ENCODE measurements around the gene HS3ST6.
"Not testable (repeated sequence)": the region's sequence is repeated elsewhere in the genome, so short reads cannot be mapped to it uniquely, and the experiment has no call there.

Gene HS3ST6

GRCh38 chr16:1877089-1877488 lies 41.1 kb downstream of the HS3ST6 start:
- no peak for TF ChIP-seq CTCF (IDR thresholded peaks at IDR 0.05; ENCODE audit: low read depth, low read length)
- Histone ChIP-seq H3K27me3 (0 out of 2 replicates have a peak, but pooled peaks cover 3% of the 10 kb centered on the region), H3K4me3 (ENCODE audit: low read depth, low read length) (no peak overlapping the region), H3K36me3 (no peaks in the 10 kb centered on the region), H3K4me1 (no peaks in the 10 kb centered on the region), H3K9me3 (no peaks in the 10 kb centered on the region)
- no peak for DNase-seq

- Histone ChIP-seq H3K9me3 (no peaks in the 10 kb centered on the region), H3K36me3 (no peaks in the 10 kb centered on the region), H3K4me3 (ENCODE audit: low read depth, low read length) (no peak overlapping the region), H3K4me1 (no peaks in the 10 kb centered on the region), H3K27me3 (0 out of 2 replicates have a peak, but pooled peaks cover 3% of the 10 kb centered on the region)
- TF ChIP-seq CTCF (IDR thresholded peaks at IDR 0.05; ENCODE audit: low read depth, low read length): no peak
- no peak for DNase-seq
These were observed 41.7 kb downstream of the HS3ST6 start for GRCh38 chr16:1876468-1876867.

- H3K36me3 ChIP-seq; H3K9me3 ChIP-seq; H3K27me3 ChIP-seq; H3K4me3 ChIP-seq (ENCODE audit: low read depth, low read length); H3K4me1 ChIP-seq; DNase-seq: not testable (repeated sequence)
These were observed 42.1 kb downstream of the HS3ST6 start for GRCh38 chr16:1876066-1876465.

- TF ChIP-seq CTCF (IDR thresholded peaks at IDR 0.05; ENCODE audit: low read depth, low read length): no peak
- Histone ChIP-seq H3K9me3 (no peaks in the 10 kb centered on the region), H3K36me3 (no peaks in the 10 kb centered on the region), H3K4me3 (ENCODE audit: low read depth, low read length) (no peak overlapping the region), H3K27me3 (0 out of 2 replicates have a peak, but pooled peaks cover 3% of the 10 kb centered on the region), H3K4me1 (no peaks in the 10 kb centered on the region)
- DNase-seq: no peak
These were observed 43.4 kb downstream of the HS3ST6 start for GRCh38 chr16:1874854-1875253.

- peak within 1 kb of the TSS; percentile 53 for H3K4me3 ChIP-seq (ENCODE audit: low read depth, low read length)
- no peaks in the 10 kb centered on the region for H3K9me3 ChIP-seq
- TF ChIP-seq CTCF (IDR thresholded peaks at IDR 0.05; ENCODE audit: low read depth, low read length): no peak
- peak; percentile 83 for DNase-seq
- no peaks in the 10 kb centered on the region for H3K4me1 ChIP-seq
- no peaks in the 10 kb centered on the region for H3K36me3 ChIP-seq
- no peaks in the 10 kb centered on the region for H3K27me3 ChIP-seq
These were observed 46.1 kb downstream of the HS3ST6 start, which contains the start of gene MEIOB for GRCh38 chr16:1871974-1872635. Gene MEIOB (minus strand): TSS chr16:1872164. CDS start chr16:1868175, 3,989 bp downstream.

- no peak for DNase-seq
- H3K4me3 ChIP-seq (ENCODE audit: low read depth, low read length): no peak overlapping the region
- TF ChIP-seq CTCF (IDR thresholded peaks at IDR 0.05; ENCODE audit: low read depth, low read length): no peak
- no peaks in the 10 kb centered on the region for H3K36me3 ChIP-seq
- H3K4me1 ChIP-seq: no peaks in the 10 kb centered on the region
- no peaks in the 10 kb centered on the region for H3K9me3 ChIP-seq
- no peaks in the 10 kb centered on the region for H3K27me3 ChIP-seq
These were observed 47.7 kb downstream of the HS3ST6 start for GRCh38 chr16:1870365-1871082.
